Astrocyte of the spinal cord (primary cell): Measurements from ENCODE around the gene SLC9A5.

Experiments
- DNase-seq: peaks from one replicate; pipeline ENCODE4 v3.0.0; 2011; ENCODE audit warnings: low read depth, low spot score
- H3K4me3 ChIP-seq: 2 replicates; pipeline ENCODE4 v1.5.1; 2011; ENCODE audit warnings: low read depth, mild to moderate bottlenecking, low read length, moderate library complexity
- CTCF ChIP-seq: IDR thresholded peaks from 2 replicates; pipeline ENCODE4 v1.5.1; 2012; ENCODE audit warnings: low read depth, mild to moderate bottlenecking, low read length, inconsistent platforms
- in situ Hi-C: cut with HindIII; loops from 2 replicates; pipeline ENCODE4 v1.10.0; 2017; ENCODE audit warnings: low sequenced_read_pairs

The SLC9A5 gene

GRCh38 chr16:67248401-67249177 lies at the start of gene SLC9A5:
Gene SLC9A5 (plus strand): TSS chr16:67248979. CDS start chr16:67249015, 36 bp downstream.
- DNase-seq, result no peak
- no peak for TF ChIP-seq CTCF
- in situ Hi-C loops, result no loop called here
- peak within 1 kb of the TSS; percentile 59 for H3K4me3 ChIP-seq

- no peak within 1 kb of the TSS for H3K4me3 ChIP-seq
- DNase-seq, result no peak
These were observed 49.6 kb upstream of the SLC9A5 start, which contains the start of gene ELMO3 for GRCh38 chr16:67199011-67199807. Gene ELMO3 (plus strand): TSS chr16:67199131. CDS start chr16:67199327, 196 bp downstream.

DNA sequence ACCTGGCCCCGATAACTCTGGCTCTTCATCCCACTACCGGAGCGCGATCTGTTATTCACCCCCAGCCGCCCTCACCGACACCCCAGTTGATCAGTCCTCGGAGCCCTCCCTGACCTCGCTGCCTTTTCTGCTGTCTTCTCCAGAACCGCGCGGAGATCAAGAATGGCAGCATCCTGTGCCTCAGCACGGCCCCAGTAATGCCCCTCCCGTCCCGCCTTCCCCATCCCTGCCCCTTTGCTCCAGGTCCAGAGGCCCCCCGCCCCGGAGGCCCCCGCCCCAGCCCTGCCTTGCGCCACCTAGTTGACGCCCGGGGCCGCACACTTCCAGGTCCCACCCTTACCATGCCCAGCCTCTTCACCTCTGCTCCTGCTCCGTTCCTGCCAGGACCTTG lies 49.0 kb upstream of the SLC9A5 start:
- H3K4me3 ChIP-seq, result no peak overlapping the region
- no peak for TF ChIP-seq CTCF
- DNase-seq, result no peak
- in situ Hi-C loops, result no loop called here

More at GRCh38 chr16:67199011-67199807, 49.6 kb upstream of the SLC9A5 start, which contains the start of gene ELMO3:
- TF ChIP-seq CTCF, result peak; percentile 43
- in situ Hi-C loops, result no loop called here

DNA sequence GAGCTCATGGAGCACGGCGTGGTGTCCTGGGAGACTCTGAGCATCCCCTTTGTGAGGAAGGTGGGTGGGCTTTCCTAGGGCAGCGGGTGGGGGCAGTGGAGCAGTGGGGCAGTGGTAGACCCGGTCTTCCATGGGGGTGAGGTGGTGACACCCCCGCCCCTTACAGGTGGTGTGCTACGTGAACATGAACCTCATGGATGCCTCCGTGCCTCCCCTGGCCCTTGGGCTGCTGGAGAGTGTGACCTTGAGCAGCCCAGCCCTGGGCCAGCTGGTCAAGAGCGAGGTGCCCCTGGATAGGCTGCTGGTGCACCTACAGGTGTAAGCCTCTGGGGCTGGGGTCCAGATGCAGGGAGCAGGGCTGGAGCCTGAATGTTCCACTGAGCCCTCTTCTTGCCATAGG lies 48.3 kb upstream of the SLC9A5 start:
- in situ Hi-C loops, result no loop called here
- TF ChIP-seq CTCF, result no peak
- no peak for DNase-seq
- H3K4me3 ChIP-seq, result no peak overlapping the region

- in situ Hi-C loops, result no loop called here
- TF ChIP-seq CTCF, result no peak
- DNase-seq, result no peak
- H3K4me3 ChIP-seq, result no peak overlapping the region
These were observed 47.1 kb upstream of the SLC9A5 start for GRCh38 chr16:67201411-67202345.

DNA sequence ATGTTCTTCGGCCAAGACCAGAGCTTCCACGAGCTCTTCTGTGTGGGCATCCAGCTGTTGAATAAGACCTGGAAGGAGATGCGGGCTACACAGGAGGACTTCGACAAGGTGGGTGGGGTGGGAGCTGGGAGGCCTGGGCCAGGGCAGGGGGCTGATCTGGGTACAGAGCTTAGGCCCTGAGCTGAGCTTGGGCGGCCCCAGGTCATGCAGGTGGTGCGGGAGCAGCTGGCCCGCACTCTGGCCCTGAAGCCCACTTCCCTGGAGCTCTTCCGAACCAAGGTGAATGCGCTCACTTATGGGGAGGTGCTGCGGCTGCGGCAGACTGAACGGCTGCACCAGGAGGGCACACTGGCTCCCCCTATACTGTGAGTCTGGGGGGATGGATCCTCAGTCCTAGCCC lies 46.4 kb upstream of the SLC9A5 start:
- no peak overlapping the region for H3K4me3 ChIP-seq
- TF ChIP-seq CTCF, result no peak
- in situ Hi-C loops, result no loop called here
- no peak for DNase-seq
